Measurements from ENCODE around the gene PDZD2. TPM values are rescaled to one million over a fixed set of nuclear protein-coding genes. Genes with fewer than 3 reads are reported as not detected.

Gene PDZD2
- total RNA-seq, 1 donor from 2014 or later = 1.1 TPM

DNA sequence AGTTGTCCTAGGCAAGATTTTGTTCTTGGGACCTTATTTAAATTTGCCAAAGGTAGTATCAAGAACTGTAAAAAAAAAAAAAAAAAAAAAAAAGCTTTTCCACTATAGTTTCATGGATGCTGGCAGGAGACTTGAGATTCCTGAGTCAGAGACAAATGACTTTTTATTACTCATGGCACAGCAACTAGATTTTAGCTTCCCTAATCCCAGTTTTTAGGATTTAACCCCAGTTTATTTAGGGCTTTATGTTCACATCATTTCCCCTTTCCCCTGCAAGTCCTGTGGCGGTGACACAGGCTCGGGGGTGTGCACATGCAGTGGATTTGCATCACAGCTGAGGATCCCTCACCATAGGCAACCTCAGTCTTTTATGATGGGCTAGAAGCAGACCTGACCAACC is 390.3 kb downstream of the PDZD2 start:
- Mint-ChIP-seq H3K4me3 (peak overlapping the region; percentile 64), H3K4me1 (peaks cover 42% of the 10 kb centered on the region), H3K27ac (peak overlapping the region; percentile 90), H3K36me3 (no peaks in the 10 kb centered on the region), H3K27me3 (ENCODE audit: insufficient read depth, low read depth) (peaks cover 7% of the 10 kb centered on the region), H3K9me3 (no peaks in the 10 kb centered on the region)
- peaks cover 14% of the 10 kb centered on the region for H3K4me1 ChIP-seq
- no peaks in the 10 kb centered on the region for H3K9me3 ChIP-seq (ENCODE audit: low read depth)
- H3K27ac ChIP-seq = no peak overlapping the region
- no peaks in the 10 kb centered on the region for H3K27me3 ChIP-seq
- H4K20me1 ChIP-seq (ENCODE audit: low read depth) = no peaks in the 10 kb centered on the region
- no peaks in the 10 kb centered on the region for H3K36me3 ChIP-seq
- H3K4me2 ChIP-seq = no peak overlapping the region
- H3K79me2 ChIP-seq (ENCODE audit: low read depth) = no peaks in the 10 kb centered on the region
- H3K4me3 ChIP-seq = no peak overlapping the region
- TF ChIP-seq, protein P1, sequence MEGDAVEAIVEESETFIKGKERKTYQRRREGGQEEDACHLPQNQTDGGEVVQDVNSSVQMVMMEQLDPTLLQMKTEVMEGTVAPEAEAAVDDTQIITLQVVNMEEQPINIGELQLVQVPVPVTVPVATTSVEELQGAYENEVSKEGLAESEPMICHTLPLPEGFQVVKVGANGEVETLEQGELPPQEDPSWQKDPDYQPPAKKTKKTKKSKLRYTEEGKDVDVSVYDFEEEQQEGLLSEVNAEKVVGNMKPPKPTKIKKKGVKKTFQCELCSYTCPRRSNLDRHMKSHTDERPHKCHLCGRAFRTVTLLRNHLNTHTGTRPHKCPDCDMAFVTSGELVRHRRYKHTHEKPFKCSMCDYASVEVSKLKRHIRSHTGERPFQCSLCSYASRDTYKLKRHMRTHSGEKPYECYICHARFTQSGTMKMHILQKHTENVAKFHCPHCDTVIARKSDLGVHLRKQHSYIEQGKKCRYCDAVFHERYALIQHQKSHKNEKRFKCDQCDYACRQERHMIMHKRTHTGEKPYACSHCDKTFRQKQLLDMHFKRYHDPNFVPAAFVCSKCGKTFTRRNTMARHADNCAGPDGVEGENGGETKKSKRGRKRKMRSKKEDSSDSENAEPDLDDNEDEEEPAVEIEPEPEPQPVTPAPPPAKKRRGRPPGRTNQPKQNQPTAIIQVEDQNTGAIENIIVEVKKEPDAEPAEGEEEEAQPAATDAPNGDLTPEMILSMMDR (IDR thresholded peaks at IDR 0.05) = no peak
- TF ChIP-seq EZH2 (IDR thresholded peaks at IDR 0.05) = no peak
- no peak overlapping the region for H3K9ac ChIP-seq
- no peak overlapping the region for H2AFZ ChIP-seq (replicated peaks)
- no peak for DNase-seq (ENCODE audit: low spot score)
- H3F3A ChIP-seq (ENCODE audit: low read depth) = peaks cover 8% of the 10 kb centered on the region

DNA sequence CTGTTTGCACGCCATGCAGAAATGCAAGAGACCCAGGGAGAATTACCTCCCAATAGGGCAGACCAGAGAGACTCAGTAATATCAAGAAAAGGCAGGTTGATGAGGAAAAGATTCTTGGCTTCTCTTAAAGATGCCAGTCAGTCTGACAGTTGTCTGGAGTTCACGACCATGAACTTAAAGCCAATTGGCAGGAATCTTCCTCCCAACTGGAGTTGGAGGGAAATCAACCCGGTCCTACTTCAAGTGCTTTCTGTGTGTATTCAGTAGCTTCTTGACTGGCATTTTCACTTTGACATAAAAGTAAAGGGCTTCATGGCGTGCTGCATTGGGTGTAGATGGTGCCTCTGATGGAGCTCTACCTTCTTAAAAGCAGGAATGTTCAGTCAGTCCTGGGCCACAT is 390.9 kb downstream of the PDZD2 start:
- Histone ChIP-seq H3K4me1 (peaks cover 14% of the 10 kb centered on the region), H3K27ac (no peak overlapping the region), H3K36me3 (no peaks in the 10 kb centered on the region), H3F3A (ENCODE audit: low read depth) (peaks cover 8% of the 10 kb centered on the region), H3K9me3 (ENCODE audit: low read depth) (no peaks in the 10 kb centered on the region), H4K20me1 (ENCODE audit: low read depth) (no peaks in the 10 kb centered on the region), H3K4me3 (no peak overlapping the region), H3K9ac (no peak overlapping the region), H3K79me2 (ENCODE audit: low read depth) (no peaks in the 10 kb centered on the region), H3K4me2 (no peak overlapping the region), H2AFZ (replicated peaks) (no peak overlapping the region), H3K27me3 (no peaks in the 10 kb centered on the region)
- TF ChIP-seq EZH2 (IDR thresholded peaks at IDR 0.05) (no peak), EZH2phosphoT487 (IDR thresholded peaks at IDR 0.05) (no peak)
- TF ChIP-seq, protein P1 (IDR thresholded peaks at IDR 0.05) = no peak
- H3K4me3 Mint-ChIP-seq = no peak overlapping the region
- no peaks in the 10 kb centered on the region for H3K9me3 Mint-ChIP-seq
- DNase-seq (ENCODE audit: low spot score) = no peak
- H3K36me3 Mint-ChIP-seq = no peaks in the 10 kb centered on the region
- H3K27ac Mint-ChIP-seq = no peak overlapping the region
- H3K4me1 Mint-ChIP-seq = peaks cover 41% of the 10 kb centered on the region
- peaks cover 7% of the 10 kb centered on the region for H3K27me3 Mint-ChIP-seq (ENCODE audit: insufficient read depth, low read depth)

DNA sequence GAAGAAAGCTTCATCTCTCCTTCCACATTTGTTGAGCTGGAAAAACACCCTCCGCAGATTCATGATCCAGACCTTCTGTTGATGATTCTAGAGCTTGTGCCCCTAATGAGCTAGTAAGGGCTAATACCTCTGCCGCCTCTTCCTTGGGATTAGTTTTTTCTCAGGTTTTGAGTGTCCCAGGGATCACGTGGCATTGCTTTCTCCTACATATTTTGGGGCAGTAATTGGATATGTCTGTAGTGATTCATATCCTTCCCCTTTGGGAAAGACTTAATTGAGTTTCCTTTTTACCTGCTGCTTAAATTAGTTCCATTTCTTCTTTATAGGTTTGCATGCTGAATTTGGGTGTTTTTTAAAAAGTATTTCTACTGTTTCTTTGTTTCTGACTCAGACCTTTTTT is 391.3 kb downstream of the PDZD2 start:
- Histone ChIP-seq H3K4me2 (no peak overlapping the region), H3K9me3 (ENCODE audit: low read depth) (no peaks in the 10 kb centered on the region), H3K27me3 (no peaks in the 10 kb centered on the region), H3K36me3 (no peaks in the 10 kb centered on the region), H3K4me1 (peaks cover 14% of the 10 kb centered on the region), H3K27ac (no peak overlapping the region), H3F3A (ENCODE audit: low read depth) (peaks cover 8% of the 10 kb centered on the region), H2AFZ (replicated peaks) (no peak overlapping the region), H4K20me1 (ENCODE audit: low read depth) (no peaks in the 10 kb centered on the region), H3K79me2 (ENCODE audit: low read depth) (no peaks in the 10 kb centered on the region), H3K9ac (no peak overlapping the region), H3K4me3 (no peak overlapping the region)
- TF ChIP-seq, protein P1 (IDR thresholded peaks at IDR 0.05) = no peak
- no peak for TF ChIP-seq EZH2 (IDR thresholded peaks at IDR 0.05)
- TF ChIP-seq EZH2phosphoT487 (IDR thresholded peaks at IDR 0.05) = no peak
- no peaks in the 10 kb centered on the region for H3K9me3 Mint-ChIP-seq
- peaks cover 7% of the 10 kb centered on the region for H3K27me3 Mint-ChIP-seq (ENCODE audit: insufficient read depth, low read depth)
- H3K27ac Mint-ChIP-seq = peak overlapping the region; percentile 5
- no peak for DNase-seq (ENCODE audit: low spot score)
- H3K4me3 Mint-ChIP-seq = no peak overlapping the region
- H3K4me1 Mint-ChIP-seq = peaks cover 38% of the 10 kb centered on the region
- H3K36me3 Mint-ChIP-seq = no peaks in the 10 kb centered on the region

Data from neural progenitor cell (in vitro differentiated cells).